GM13976 (cell line): ENCODE measurements around the gene TEAD3.

Source experiments
- DNase-seq: peaks from one replicate; pipeline ENCODE4 v3.0.0; 2012; ENCODE audit warnings: low spot score
- CTCF ChIP-seq: IDR thresholded peaks from 2 replicates; pipeline ENCODE4 v1.5.1; 2012; ENCODE audit warnings: borderline replicate concordance, mild to moderate bottlenecking; ENCODE audit not compliant: insufficient read depth; ENCODE audit errors: extremely low read depth, missing control alignments, control extremely low read depth
- in situ Hi-C: fragments of 300-500 bp; cut with MboI; formaldehyde crosslinking; loops from one replicate; pipeline ENCODE4 v1.12.0; 2022; ENCODE audit warnings: low sequenced_read_pairs, mixed read lengths, inconsistent platforms; ENCODE audit not compliant: unreplicated experiment

Gene TEAD3

GRCh38 chr6:35427435-35427834 lies 69.4 kb downstream of the TEAD3 start:
- no peak for DNase-seq
- in situ Hi-C loops, result no loop called here
- TF ChIP-seq CTCF, result no peak

GRCh38 chr6:35426074-35426473 lies 70.8 kb downstream of the TEAD3 start:
- in situ Hi-C loops, result no loop called here
- TF ChIP-seq CTCF, result no peak
- DNase-seq, result no peak

- in situ Hi-C loops, result no loop called here
- TF ChIP-seq CTCF, result no peak
- no peak for DNase-seq
Observed at GRCh38 chr6:35425284-35425683, 71.6 kb downstream of the TEAD3 start.
